Neural progenitor cell (in vitro differentiated cells): ENCODE results near the gene GPRC5B.

Experiments used
- EZH2 ChIP-seq: fragments of 200-600 bp; sonication (generic); IDR thresholded peaks from 2 replicates; pipeline ENCODE4 v1.6.1; 2017; ENCODE audit warnings: antibody characterized with exemption, mild to moderate bottlenecking, moderate library complexity
- EZH2phosphoT487 ChIP-seq: fragments of 200-600 bp; sonication (generic); IDR thresholded peaks from 2 replicates; pipeline ENCODE4 v1.6.1; 2017; ENCODE audit warnings: antibody characterized with exemption
- TF ChIP-seq, protein P1 (sequence below): fragments of 200-600 bp; sonication (generic); IDR thresholded peaks from 2 replicates; pipeline ENCODE4 v1.5.1; 2017; ENCODE audit warnings: antibody characterized with exemption, mild to moderate bottlenecking

DNA sequence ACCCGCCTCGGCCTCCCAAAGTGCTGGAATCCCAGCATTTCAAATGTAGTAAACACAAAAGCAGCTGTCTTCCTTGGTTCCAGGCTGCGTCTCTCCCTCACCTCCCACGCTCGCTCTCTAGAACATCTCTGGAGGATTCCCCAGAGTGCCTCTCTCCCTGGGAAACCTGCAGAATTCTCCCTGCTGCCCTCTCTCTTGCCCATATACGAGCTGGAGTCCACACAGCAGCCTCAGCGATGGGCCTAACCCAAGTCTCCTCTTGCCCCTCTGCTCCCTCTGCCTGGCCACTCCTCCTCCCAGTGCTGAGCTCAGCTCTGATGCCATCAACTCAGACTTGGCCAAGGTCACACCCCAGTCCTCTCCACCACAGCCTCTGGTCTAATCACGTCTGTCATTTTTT, 10.6 kb downstream of the GPRC5B start:
- TF ChIP-seq, protein P1, sequence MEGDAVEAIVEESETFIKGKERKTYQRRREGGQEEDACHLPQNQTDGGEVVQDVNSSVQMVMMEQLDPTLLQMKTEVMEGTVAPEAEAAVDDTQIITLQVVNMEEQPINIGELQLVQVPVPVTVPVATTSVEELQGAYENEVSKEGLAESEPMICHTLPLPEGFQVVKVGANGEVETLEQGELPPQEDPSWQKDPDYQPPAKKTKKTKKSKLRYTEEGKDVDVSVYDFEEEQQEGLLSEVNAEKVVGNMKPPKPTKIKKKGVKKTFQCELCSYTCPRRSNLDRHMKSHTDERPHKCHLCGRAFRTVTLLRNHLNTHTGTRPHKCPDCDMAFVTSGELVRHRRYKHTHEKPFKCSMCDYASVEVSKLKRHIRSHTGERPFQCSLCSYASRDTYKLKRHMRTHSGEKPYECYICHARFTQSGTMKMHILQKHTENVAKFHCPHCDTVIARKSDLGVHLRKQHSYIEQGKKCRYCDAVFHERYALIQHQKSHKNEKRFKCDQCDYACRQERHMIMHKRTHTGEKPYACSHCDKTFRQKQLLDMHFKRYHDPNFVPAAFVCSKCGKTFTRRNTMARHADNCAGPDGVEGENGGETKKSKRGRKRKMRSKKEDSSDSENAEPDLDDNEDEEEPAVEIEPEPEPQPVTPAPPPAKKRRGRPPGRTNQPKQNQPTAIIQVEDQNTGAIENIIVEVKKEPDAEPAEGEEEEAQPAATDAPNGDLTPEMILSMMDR = no peak
- TF ChIP-seq EZH2 = no peak
- no peak for TF ChIP-seq EZH2phosphoT487
